BJ (cell line): ENCODE data around the gene ZNF319. TPM values are rescaled to one million over a fixed set of nuclear protein-coding genes. Genes with fewer than 3 reads are reported as not detected.
A peak's percentile ranks its signal among the peaks of the same experiment; 100 is the strongest.

Source experiments
- CTCF ChIA-PET: fragments of 350-600 bp; formaldehyde crosslinking; extraction: SDS; loops from one replicate; lab custom pipeline; 2021; ENCODE audit warnings: antibody characterized with exemption, inconsistent platforms; lab: Yijun Ruan, JAX
- POLR2A ChIA-PET: fragments of 300-600 bp; sonication (Branson Sonifier 250); formaldehyde crosslinking; extraction: SDS; loops from one replicate; lab custom pipeline; 2021; ENCODE audit warnings: antibody characterized with exemption; lab: Charles Lee
- DNase-seq: peaks from one replicate; pipeline ENCODE4 v3.0.0-alpha.2; 2011; ENCODE audit warnings: low read depth
- H3K27me3 ChIP-seq: 2 replicates; pipeline ENCODE4 v1.6.0; 2011; ENCODE audit warnings: low read length; ENCODE audit not compliant: control insufficient read depth, insufficient read depth
- H3K36me3 ChIP-seq: 2 replicates; pipeline ENCODE4 v1.5.1; 2011; ENCODE audit warnings: low read length; ENCODE audit not compliant: control insufficient read depth, insufficient read depth
- H3K4me3 ChIP-seq: 2 replicates; pipeline ENCODE4 v1.5.1; 2011; ENCODE audit warnings: low read depth, mild to moderate bottlenecking, control low read depth, low read length
- CTCF ChIP-seq: IDR thresholded peaks from 2 replicates; pipeline ENCODE4 v1.5.1; 2011; ENCODE audit warnings: low read depth, mild to moderate bottlenecking, control low read depth, inconsistent platforms, low read length, moderate library complexity; ENCODE audit not compliant: insufficient read depth
- polyA plus RNA-seq: library from polyadenylated mRNA; depleted of rRNA; stranded (reverse); fragments of >200 nt; gene quantifications from 2 replicates; pipeline ENCODE4 v1.2.3, GENCODE V29; 2011

The ZNF319 gene
- polyA plus RNA-seq, 1 experiment = 5.8 TPM

- no peak overlapping the region for H3K4me3 ChIP-seq
- peaks cover 9% of the 10 kb centered on the region for H3K27me3 ChIP-seq
- no peak for DNase-seq
- no peaks in the 10 kb centered on the region for H3K36me3 ChIP-seq
- POLR2A ChIA-PET = no interaction called here
- CTCF ChIA-PET = interaction anchor here (1.3 to 1.6 kb wide), 3 partner anchors 27 to 94 kb away, joined by 3 to 4 read pairs (median 3); partner anchors contain the start of genes USB1 and ZNF319
- no peak for TF ChIP-seq CTCF
These were observed 27.5 kb upstream of the ZNF319 start for GRCh38 chr16:58027916-58028455.

DNA sequence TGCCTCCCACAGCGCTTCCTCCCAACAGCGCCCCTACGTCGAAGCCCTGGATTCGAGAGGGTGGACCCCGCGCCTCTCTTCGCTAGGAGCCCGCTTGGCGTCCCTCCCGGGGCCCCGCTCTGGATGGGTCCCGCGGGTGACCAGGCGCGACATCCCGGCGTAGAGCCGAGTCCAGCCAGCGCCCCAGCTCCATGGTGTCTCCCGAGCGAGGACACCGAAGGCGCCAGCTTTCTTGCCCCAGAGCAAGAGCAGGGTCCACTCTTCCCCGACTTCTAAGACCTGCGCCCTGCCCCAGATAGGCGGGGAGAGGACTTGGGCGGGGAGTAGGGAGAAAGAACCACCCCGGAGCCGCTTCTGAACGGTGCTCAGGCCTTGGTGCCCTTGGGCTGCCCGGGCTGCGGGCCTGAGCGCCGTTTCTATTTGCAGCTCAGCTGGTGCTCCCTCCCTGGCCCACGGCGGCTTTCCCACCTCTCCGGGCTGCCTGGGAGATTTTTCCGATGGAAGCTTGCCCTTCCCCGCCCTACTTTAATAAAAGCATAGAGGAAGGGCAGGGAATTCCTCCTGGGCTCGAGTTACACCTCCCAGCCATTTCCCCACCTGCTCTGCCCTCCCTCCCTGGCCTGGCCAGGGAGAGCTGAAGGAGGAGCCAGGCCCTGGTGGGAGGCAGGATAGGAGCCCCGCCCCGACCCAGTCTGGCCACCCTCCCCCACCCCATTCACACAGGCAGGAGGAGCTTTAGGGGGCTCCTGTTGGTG is 26.9 kb upstream of the ZNF319 start:
- Histone ChIP-seq H3K36me3 (no peaks in the 10 kb centered on the region), H3K27me3 (peaks cover 9% of the 10 kb centered on the region), H3K4me3 (peak overlapping the region; percentile 27)
- no peak for DNase-seq
- ChIA-PET CTCF (interaction anchor here (1.3 to 1.6 kb wide), 3 partner anchors 27 to 94 kb away, joined by 3 to 4 read pairs (median 3); partner anchors contain the start of genes USB1 and ZNF319), POLR2A (no interaction called here)
- no peak for TF ChIP-seq CTCF

DNA sequence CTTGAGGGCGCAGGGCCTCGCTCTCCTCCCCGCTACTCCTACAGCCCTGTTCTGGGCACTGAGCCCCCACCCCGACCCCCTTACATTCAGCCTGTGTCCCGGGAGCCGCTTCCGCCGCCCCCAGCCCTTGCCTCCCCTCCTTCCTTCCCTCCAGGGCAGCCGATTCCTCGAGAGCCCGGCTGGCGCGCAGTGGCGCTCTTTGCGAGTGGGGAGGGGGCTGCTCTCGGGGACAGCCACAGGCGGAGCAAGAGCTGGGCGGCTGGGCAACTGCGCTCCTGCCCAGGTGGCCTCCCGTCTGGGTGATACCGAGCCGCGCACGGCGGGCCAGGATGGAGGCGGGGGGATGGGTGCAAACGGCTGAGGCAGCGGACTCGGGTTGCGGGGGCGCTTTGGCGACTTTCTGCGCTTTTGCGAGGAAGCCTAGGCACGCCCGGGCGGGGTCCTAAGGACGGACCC is 26.3 kb upstream of the ZNF319 start:
- ChIA-PET POLR2A (no interaction called here), CTCF (interaction anchor here (0.9 to 1.6 kb wide), 2 partner anchors 26 to 97 kb away, joined by 3 read pairs; partner anchors contain the start of genes USB1 and ZNF319)
- no peaks in the 10 kb centered on the region for H3K36me3 ChIP-seq
- DNase-seq = no peak
- TF ChIP-seq CTCF = no peak
- H3K27me3 ChIP-seq = peaks cover 9% of the 10 kb centered on the region
- H3K4me3 ChIP-seq = peak overlapping the region; percentile 53

DNA sequence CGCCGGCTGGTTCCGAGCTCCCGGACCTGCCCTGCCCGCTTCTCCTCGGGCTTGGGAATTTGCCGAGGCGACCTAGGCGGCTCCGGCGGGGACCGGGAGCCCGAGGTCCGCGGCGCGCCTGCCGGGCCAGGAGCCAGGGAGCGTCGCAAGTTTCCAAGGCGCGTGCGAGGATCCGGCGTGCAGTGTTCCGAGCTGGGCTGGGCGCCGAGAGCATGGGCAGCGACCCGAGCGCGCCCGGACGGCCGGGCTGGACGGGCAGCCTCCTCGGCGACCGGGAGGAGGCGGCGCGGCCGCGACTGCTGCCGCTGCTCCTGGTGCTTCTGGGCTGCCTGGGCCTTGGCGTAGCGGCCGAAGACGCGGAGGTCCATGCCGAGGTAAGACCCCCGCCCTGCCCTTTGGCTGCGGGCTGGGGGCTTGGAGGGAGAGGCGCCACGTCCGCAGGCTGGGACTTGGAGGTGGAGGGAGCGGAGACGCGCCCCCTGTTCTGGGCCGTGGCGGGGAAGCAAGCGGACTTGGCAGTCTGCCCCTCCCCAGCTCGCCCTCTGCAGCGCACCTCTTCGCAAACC is 25.8 kb upstream of the ZNF319 start:
- Histone ChIP-seq H3K27me3 (peaks cover 9% of the 10 kb centered on the region), H3K36me3 (no peaks in the 10 kb centered on the region), H3K4me3 (peak overlapping the region; percentile 53)
- CTCF ChIA-PET = interaction anchor here (0.9 to 5.3 kb wide), 3 partner anchors 95 to 102 kb away, joined by 3 to 32 read pairs (median 27); partner anchors contain the start of gene CFAP20
- no peak for TF ChIP-seq CTCF
- no peak for DNase-seq
- POLR2A ChIA-PET = no interaction called here
